Activated CD4-positive, alpha-beta T cell treated with anti-CD3 and anti-CD28 coated beads, Interleukin-2, amount 50 U/mL, for 1 hour (primary cell): ENCODE data around the gene MT2A.
"Not testable (repeated sequence)": the region's sequence is repeated elsewhere in the genome, so short reads cannot be mapped to it uniquely, and the experiment has no call there.

Experiments used
- DNase-seq: peaks from one replicate; pipeline ENCODE4 v3.0.0-alpha.2; 2020

MT2A gene

DNA sequence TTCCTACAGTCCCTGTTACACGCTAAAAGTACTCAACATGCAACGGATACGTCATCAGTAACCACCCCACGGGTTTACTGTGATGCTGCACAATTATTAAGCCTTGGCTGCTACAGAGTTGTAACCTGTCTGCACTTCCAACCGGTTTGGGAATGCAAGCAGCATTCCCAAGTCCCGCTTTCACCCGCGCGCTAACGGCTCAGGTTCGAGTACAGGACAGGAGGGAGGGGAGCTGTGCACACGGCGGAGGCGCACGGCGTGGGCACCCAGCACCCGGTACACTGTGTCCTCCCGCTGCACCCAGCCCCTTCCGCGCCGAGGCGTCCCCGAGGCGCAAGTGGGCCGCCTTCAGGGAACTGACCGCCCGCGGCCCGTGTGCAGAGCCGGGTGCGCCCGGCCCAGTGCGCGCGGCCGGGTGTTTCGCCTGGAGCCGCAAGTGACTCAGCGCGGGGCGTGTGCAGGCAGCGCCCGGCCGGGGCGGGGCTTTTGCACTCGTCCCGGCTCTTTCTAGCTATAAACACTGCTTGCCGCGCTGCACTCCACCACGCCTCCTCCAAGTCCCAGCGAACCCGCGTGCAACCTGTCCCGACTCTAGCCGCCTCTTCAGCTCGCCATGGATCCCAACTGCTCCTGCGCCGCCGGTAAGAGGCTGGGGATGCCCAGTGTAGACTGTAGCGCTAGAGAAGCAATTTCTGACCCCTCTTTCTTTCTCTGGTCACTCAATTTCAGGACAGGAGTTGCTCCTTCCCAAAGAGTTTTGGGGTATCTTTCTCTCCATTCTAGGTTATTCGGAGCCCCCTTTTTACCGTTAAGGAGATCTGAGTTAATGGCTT, at the start of gene MT2A:
Gene MT2A (plus strand): TSS at position 542 of the 833 bp plus-strand sequence. CDS start 72 bp downstream, at position 614.
- DNase-seq, result peak; percentile 86

DNA sequence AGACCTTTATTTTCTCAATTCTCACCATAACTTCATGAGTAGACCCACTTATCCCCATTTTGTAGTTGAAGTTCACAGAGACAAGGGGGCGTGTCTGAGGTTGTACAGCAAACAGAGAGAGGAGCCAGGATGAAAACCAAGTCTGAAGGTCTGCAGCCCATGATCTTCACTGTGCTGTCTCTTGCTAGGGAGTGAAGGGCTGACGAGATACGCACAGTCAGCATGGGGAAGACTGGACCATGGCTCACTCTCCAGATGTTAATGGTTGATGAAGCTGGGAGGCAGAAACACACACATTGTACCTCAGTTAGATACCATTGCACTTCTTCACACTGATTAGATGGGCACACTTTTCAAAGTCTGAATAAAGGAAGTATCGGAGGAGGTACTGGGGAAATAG, 49.3 kb upstream of the MT2A start:
- DNase-seq, result no peak

- DNase-seq, result no peak
These were observed 47.9 kb upstream of the MT2A start for GRCh38 chr16:56560447-56560846.

DNA sequence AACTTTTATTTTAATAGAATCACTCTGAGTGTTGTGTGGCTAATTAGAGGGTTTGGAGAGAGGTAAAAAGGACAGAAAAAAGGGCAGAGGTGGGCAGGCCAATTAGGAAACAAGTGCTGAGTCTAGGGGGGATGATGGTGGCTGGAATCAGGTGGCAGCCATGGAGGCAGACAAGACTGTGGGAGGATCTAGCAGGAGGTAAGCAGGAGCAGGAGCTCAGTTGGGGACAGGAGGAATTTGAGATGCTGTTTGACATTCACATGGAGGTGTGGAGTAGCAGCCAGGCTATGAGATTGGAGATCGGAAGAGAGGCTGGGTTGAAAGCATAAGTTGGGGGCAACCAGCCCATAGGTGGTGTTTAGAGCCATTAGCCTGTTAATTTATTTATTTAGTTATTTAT, 47.3 kb upstream of the MT2A start:
- no peak for DNase-seq

- DNase-seq, result no peak
These were observed 43.4 kb upstream of the MT2A start, which contains the start of gene MT4 for GRCh38 chr16:56564793-56565477. Gene MT4 (plus strand): TSS chr16:56565073. CDS start chr16:56565129, 56 bp downstream.

DNA sequence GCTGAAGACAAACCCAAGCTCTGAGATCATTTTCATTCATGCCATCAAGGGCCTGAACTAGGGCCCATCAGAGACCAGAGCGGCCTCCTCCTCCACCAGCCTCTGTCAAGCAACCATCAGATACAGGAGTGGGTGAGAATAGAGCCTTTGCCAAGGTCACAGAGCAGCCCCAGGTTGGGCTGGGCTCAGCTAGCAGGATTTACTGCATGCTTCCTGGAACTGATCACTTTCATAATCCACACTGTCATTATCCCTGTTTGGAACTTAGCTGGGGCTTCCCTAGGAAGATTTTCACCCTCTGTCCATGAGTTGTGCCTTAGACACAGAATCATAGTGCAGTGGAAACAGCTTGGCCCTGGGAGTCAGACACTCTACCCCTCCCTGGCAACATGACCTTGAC, 38.4 kb upstream of the MT2A start:
- no peak for DNase-seq

- no peak for DNase-seq
These were observed 36.9 kb upstream of the MT2A start for GRCh38 chr16:56571525-56571924.

GRCh38 chr16:56574625-56575024, 33.8 kb upstream of the MT2A start:
- DNase-seq, result no peak

DNA sequence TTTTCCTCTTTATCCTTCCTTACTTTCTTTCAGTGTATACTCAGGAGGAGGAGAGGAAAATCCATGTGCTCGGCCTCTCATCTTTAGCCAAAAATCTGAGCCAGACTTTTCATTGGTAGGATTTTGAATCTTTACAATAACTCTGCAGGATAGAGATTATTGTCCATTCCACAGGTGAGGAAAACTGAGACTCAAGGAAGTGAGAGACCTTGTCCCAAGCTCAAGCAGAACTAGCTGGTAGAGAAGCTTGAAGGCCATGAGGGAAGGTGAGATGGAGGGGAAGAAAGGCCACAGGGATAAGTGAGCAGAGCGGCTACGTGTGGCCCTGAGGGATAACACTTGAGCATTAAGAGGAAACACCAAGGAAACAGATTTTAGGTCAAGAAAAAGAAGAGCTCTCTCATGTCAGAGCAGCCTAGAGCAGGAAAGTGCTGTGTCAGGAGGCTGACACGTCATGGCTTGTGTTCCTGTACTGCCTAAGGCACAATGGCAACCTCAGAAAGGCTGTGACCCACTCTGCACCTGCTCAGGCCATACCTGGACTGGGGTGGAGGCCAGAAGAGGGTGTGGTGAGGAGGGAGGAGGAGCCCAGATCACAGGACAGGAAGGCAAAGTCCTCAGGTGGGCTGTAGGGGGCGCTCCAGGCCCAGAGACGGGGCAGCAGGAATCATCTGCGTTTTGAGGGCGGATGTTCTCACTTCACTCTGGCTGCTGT, 31.6 kb upstream of the MT2A start:
- DNase-seq, result peak; percentile 88

DNA sequence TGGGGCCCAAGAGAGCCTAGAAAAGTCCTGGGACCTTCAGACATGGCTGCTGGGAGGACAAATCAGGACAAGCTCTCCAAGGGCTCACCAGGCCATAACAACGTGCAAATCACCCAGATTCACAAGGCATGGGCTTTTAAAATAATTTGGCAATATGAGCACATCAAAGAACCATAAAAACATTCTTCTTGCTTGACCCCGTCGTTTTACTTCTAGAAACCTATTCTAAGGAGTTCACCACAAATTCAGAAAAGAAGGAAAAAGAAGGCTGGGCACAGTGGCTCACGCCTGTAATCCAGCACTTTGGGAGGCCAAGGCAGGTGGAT, 31.1 kb upstream of the MT2A start:
- DNase-seq, result no peak

DNA sequence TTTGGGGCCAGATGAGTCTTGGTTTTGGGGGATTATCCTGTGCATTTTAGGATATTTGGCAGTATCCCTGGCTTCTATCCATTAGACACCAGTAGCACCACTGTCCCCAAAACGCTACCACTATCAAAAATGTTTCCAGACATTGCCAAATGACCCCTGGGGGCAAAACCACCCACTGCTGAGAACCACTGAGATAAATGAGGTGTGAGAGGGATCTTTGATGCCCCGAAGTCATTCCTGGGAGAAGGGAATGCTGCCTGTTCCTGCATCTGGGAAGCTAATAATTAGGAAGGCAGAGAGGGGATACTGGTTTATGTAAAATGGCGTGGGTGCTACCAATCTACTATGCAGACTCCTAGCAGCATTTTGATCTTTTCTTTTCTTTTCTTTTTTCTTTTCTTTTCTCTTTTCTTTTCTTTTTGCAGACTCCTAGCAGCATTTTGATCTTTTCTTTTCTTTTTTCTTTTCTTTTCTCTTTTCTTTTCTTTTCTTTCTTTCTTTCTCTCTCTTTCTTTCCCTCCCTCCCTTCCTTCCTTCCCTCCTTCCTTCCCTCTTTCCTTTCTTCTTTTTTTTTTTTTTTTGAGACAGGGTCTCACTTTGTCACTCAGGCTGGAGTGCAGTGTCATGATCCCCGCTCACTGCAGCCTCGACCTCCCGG, 27.9 kb upstream of the MT2A start:
- DNase-seq, result no peak

GRCh38 chr16:56582911-56583310, 25.5 kb upstream of the MT2A start:
- DNase-seq, result not testable (repeated sequence)

DNA sequence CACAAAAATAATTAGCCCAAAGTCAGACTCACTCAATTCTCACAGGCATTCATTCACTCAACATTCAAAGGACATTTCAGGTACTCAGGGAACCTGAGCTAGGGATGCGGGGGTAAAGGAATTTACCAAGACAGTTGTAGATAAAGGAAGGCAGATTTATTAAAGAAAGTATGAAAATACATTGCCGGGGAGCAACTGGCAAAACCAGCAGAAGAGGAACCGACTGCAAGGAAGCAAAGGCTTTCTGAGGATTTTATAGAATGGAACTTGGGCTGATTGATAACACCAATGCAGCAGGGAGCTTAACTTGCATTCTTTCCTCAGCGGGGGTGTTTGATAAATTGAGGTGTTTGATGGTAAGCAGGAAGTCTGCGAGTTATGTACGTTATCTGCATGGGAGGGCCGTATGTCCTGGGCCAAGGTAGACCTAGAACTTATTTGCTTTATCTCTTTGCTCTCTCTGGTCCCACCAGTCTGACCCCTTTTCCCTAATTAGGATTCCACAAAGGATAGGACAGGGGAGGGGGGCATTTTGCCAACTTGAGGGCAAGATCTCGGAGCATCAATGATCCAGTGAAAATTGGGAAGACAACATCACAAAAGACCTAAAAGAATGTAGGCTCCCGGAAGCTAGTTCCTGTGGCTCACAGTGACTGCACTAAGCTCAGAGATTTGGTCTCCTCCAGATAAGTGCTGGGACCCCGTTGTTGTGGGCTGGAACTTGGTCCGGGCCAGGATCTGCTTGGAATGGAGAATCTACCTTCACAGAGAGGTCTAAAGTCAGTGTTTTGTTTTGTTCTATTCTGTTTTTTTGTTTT, 24.8 kb upstream of the MT2A start:
- DNase-seq, result no peak

GRCh38 chr16:56584276-56584675, 24.1 kb upstream of the MT2A start:
- no peak for DNase-seq

DNA sequence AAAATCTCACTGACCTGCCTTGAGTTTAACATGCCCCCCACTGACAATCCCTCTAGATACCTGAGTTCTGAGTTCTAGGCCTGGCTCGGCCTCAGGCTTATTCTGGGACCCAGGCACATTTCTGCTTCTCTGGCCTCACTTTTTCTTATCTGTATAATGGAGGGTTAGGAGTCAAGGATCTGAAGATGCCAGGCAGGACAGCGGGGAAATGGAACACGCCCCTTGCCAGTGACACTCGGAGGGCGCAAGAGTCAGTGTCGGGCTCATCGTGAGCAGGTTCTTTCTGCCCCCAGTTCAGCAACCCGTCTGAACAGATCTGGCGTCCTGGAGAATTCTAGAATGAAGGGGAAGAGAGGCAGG, 19.6 kb upstream of the MT2A start:
- no peak for DNase-seq

- peak; percentile 14 for DNase-seq
These were observed 19.0 kb upstream of the MT2A start, which contains the start of gene MT3 for GRCh38 chr16:56589141-56590039. Gene MT3 (plus strand): TSS chr16:56589528. CDS start chr16:56589591, 63 bp downstream.

- DNase-seq, result no peak
These were observed 16.9 kb upstream of the MT2A start for GRCh38 chr16:56591377-56592060.

- no peak for DNase-seq
These were observed 14.7 kb upstream of the MT2A start for GRCh38 chr16:56593573-56594291.

DNA sequence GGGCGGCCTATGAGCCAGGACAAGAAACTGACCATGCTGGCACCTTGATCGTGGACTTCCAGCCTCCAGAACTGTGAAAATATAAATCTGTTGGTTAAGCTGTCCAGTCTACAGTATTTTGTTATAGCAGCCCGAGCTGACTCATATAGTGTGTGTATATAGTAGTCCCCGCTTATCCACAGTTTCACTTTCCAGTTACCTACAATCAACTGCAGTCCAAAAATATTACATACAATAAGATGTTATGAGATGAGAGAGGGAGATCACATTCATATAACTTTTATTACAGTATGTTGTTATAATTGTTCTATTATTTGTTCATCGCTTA, 14.1 kb upstream of the MT2A start:
- no peak for DNase-seq

DNA sequence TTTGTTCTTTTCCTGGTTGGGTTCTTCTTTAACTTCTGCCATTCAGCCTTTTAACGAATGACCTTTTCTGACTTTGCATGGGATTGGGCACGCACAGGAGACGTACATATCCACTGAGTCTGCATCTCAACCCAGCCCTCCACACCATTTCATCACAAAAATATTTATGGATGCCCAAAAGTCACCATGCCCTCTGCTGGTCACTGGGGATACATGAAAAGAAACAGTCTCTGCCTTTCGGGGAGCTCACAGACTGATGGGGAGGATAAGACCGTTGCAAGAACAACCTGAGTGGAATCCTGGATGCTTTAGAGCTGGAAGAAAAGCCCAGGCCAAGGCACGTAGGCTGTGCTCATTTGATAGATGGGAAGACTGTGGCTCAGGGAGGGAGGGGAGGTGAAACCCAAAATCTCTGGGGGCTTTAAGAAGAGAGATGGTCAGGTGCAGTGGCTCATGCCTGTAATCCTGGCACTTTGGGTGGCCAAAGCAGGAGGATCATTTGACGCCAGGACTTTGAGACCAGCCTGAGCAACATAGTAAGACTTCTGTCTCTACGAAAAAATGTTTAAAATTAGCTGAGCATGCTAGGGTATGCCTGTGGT, 7.9 kb upstream of the MT2A start:
- DNase-seq, result no peak
